H1 (cell line): Measurements from ENCODE around the gene CRK. TPM values are rescaled to one million over a fixed set of nuclear protein-coding genes. Genes with fewer than 3 reads are reported as not detected.

Experiments
- E2F6 ChIP-seq: IDR thresholded peaks from 2 replicates; pipeline ENCODE4 v1.6.1; 2012; ENCODE audit warnings: inconsistent platforms
- KDM5A ChIP-seq: fragments of 200-600 bp; IDR thresholded peaks from 2 replicates; pipeline ENCODE4 v1.7.1; 2012; ENCODE audit warnings: mild to moderate bottlenecking, low read length, inconsistent platforms, mixed read lengths
- MAFK ChIP-seq: IDR thresholded peaks from 2 replicates; pipeline ENCODE4 v1.6.1; 2012; ENCODE audit warnings: low read depth, mild to moderate bottlenecking, improper control_type of control experiment, low read length
- NRF1 ChIP-seq: IDR thresholded peaks from 2 replicates; pipeline ENCODE4 v1.6.1; 2011; ENCODE audit warnings: mild to moderate bottlenecking, low read depth, low read length, improper control_type of control experiment
- POU5F1 ChIP-seq: IDR thresholded peaks from 2 replicates; pipeline ENCODE4 v1.6.1; 2011; ENCODE audit warnings: low read depth, mild to moderate bottlenecking, low read length, moderate library complexity
- SP1 ChIP-seq: IDR thresholded peaks from 2 replicates; pipeline ENCODE4 v1.6.1; 2011; ENCODE audit warnings: low read depth, low read length
- TBP ChIP-seq: IDR thresholded peaks from 2 replicates; pipeline ENCODE4 v1.6.1; 2011; ENCODE audit warnings: low read depth, low read length, improper control_type of control experiment
- TEAD4 ChIP-seq: IDR thresholded peaks from 2 replicates; pipeline ENCODE4 v1.6.1; 2012; ENCODE audit warnings: low read depth, low read length, inconsistent platforms, mixed read lengths
- USF2 ChIP-seq: IDR thresholded peaks from 2 replicates; pipeline ENCODE4 v1.6.1; 2011; ENCODE audit warnings: low read length, improper control_type of control experiment
- polyA plus RNA-seq, 7 experiments: library from polyadenylated mRNA; depleted of rRNA in 3 of 7; stranded (reverse) in 5 of 7; unstranded in 2 of 7; fragments of >200 nt in 5 of 7; fragments of 200-250 nt in 2 of 7; gene quantifications; 1 replicate in 5 of 7; 2 replicates in 1 of 7; 4 replicates in 1 of 7; pipeline versions ENCODE4 v1.2.1 to v1.2.3, GENCODE V29; 2011 to 2013; ENCODE audit warnings: missing spikeins in 2 of 7, mixed read lengths in 2 of 7
- total RNA-seq: library from RNA; stranded (reverse); fragmentation: NEBNext Ultra II Directional; extraction: Animal tissue kit (Norgen Biotek cat#: 25700); gene quantifications from 2 replicates; pipeline ENCODE4 v1.2.1, GENCODE V29; 2021

The CRK gene
- total and polyA plus RNA-seq, 2 of the 8 experiments (the other 6 are each of a cell fraction or from before 2014, with no cell fraction given): 32.8 to 57.1 TPM

DNA sequence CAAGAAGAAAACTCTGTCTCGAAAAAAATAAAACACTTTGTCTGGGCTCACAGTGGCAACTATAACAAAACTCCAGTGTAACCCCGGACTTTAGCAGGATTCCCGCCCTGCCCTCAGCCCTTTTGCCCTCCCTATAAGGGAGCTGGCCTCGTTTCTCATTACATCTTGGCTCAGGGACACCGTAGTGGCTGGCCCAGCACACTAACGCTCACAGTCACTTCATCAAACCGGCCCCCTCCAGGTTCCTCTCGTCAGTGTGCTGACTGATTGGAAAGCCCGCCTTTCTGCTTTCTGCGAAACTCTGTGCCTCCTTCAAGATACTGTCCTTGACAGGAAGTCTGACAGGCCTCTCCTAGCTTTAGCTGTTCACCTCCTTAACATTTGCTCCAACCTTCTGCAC lies 47.7 kb upstream of the CRK start (continued):
- TF ChIP-seq USF2 (no peak), KDM5A (no peak), POU5F1 (no peak), MAFK (no peak), SP1 (no peak), E2F6 (no peak), TBP (no peak), TEAD4 (no peak), NRF1 (no peak)
